GM08714 (cell line): ENCODE measurements around the gene NFKB1.
"Not testable (repeated sequence)": the region's sequence is repeated elsewhere in the genome, so short reads cannot be mapped to it uniquely, and the experiment has no call there.

ENCODE experiments used
- H3K4me3 ChIP-seq: fragments of 200-500 bp; sonication (Bioruptor generic); 2 replicates; pipeline ENCODE4 v1.5.1; 2014; ENCODE audit warnings: mild to moderate bottlenecking, low read length, inconsistent platforms
- ZNF274 ChIP-seq: IDR thresholded peaks from 2 replicates; pipeline ENCODE4 v1.6.1; 2012; ENCODE audit warnings: mild to moderate bottlenecking, low read depth, low read length

Gene NFKB1

DNA sequence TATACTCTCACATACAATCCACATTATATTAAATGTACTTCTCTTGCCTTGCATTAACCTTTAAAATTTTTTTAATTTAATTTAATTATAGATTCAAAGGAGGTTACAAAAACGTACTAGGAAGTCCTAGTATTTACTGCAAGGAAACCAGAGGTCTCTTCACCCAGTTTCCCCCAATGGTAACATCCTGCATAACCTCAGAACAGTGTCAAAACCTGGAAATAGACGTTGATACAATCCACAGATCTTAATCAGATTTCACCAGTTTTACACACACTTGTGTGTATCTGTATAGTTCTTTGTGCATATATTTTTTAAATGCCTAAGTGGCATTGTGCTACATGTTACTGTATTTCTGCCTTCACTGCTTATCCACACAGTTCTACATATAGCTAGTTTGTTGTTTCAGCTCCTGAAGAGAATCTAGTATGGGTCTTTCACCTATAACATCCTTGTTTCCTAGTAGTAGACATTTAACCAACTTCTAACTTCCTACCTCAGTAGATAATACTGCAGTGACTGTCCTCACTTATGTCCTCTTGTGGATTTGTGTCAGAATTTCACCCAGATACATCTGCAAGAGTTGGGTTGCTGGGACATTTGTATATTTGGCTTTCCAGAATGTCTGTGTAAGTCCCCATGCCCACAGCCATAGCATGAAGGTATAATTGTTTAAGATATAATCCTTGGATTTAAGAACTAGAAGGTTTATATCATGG is 103.2 kb downstream of the NFKB1 start:
- TF ChIP-seq ZNF274, result no peak
- H3K4me3 ChIP-seq, result no peak overlapping the region

DNA sequence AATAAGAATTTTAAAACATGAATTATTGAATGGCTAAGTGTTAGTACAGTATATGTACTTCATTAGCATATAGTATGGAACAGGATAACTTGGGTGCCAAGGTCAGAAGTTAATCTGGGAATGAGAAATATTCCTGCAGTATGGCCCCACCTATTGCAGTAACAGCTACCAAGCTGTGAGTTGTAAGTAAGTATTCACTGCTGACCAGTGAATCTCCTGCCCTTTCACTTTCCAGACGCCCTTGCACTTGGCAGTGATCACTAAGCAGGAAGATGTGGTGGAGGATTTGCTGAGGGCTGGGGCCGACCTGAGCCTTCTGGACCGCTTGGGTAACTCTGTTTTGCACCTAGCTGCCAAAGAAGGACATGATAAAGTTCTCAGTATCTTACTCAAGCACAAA is 105.1 kb downstream of the NFKB1 start:
- H3K4me3 ChIP-seq, result no peak overlapping the region
- no peak for TF ChIP-seq ZNF274

DNA sequence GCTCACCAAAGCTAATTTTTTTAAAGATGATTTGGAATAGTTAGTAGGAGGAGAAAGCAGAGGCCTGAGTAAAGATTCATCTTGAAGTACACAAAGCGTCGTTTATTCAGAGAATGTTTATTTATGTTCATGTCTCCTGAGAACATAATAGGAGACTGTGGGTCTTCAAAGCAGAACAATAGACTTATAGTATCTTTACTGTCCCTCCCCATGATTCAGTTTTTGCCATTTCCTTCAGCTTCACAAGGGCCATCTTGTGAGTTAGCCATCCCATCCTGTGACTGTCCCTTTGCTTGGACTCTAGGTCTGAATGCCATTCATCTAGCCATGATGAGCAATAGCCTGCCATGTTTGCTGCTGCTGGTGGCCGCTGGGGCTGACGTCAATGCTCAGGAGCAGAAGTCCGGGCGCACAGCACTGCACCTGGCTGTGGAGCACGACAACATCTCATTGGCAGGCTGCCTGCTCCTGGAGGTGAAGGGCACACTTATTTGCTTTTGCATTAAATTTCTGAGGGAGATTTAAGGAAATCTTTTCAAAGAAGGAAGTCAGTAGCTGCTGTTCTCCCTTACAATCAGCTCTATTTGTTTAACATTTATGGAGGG is 105.8 kb downstream of the NFKB1 start:
- TF ChIP-seq ZNF274, result no peak
- H3K4me3 ChIP-seq, result no peak overlapping the region

DNA sequence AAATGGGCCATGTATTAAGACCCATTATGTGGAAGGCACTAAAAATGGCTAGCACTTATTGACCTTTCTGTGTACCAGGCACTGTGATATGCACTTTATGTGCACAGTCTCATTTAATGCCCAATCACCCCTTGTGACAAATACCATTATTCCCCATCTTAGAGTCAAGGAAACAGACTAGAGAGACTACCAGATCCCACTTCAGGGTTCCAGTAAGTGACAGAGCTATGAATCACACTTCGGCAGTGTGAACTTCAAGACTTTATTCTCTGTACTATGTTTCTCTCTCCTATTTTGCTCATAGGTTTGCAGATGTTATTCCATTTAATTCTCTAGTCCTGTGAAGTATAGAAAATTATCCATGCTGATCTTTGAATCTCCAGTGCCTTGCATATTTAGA is 107.0 kb downstream of the NFKB1 start:
- no peak overlapping the region for H3K4me3 ChIP-seq
- no peak for TF ChIP-seq ZNF274

DNA sequence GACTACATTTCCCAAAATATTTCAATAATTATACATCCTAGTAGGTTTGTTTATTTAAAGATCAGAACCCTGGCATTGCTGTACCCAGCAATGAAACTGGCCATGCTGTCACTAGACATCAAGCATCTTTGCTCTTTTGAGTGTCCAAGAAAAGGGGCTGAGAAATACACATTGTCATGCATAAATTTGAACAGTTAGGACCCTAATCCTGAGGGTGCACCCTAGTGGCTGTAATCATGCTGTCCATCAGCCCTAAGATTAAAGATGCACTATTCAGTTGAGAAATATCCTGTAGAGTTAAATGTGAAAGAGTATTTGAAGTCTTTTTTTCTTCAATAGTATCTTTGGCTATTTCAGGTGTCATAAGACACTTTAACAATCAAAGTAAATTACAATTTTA is 108.8 kb downstream of the NFKB1 start:
- no peak for TF ChIP-seq ZNF274
- H3K4me3 ChIP-seq, result no peak overlapping the region

DNA sequence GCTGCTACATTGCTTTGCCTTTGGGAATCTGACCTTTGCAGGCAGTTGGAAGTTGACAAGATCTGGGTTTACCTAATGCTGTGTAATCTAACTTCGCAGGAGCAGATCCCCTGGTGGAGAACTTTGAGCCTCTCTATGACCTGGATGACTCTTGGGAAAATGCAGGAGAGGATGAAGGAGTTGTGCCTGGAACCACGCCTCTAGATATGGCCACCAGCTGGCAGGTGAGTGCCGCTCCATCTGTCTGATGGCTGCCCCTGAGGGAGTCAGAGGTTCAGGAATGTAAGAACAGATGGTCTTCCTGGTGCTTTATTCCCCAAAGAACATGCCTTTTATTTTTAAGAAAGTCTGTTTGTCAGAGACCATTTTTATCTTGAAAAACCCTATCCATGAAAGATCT is 109.3 kb downstream of the NFKB1 start:
- no peak for TF ChIP-seq ZNF274
- H3K4me3 ChIP-seq, result no peak overlapping the region

DNA sequence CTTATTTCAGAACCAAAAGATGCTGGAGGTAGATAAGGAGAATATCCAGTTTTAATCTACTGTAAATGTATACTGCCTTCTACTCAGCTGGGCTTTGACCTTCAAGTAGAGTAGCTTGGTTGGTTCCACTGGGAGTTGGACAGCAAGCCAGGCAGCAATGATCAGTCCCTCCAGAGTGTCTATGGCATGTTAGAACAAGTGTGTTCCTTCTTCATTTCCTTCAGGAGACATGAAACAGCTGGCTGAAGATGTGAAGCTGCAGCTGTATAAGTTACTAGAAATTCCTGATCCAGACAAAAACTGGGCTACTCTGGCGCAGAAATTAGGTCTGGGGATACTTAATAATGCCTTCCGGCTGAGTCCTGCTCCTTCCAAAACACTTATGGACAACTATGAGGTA is 111.1 kb downstream of the NFKB1 start:
- TF ChIP-seq ZNF274, result no peak
- H3K4me3 ChIP-seq, result no peak overlapping the region

DNA sequence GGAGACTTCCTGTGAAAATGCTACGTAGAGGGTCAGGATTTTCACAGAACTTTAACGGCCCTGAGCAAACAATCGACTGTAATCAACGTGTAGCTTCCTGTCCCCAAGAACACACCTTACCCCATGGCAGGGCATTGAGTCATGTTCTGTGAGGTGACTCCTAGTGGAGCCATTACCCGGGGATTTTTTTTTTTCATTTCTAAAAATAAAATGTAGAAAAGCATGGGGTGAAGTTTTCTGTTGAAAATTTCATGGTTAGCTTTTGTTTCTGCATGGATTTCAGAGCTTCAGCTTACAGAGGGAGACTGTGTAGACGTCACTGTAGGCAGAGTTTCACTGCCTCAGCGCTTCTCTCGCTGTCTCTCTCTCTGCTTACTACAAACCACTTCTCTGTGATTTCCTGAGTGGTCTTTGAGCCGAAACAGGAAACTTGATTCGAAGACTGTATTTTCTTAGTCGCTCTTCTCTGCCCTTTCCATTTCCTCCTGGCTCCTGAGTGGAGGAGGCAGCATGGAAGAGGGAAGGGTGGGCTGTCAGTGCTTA is 111.7 kb downstream of the NFKB1 start:
- H3K4me3 ChIP-seq, result no peak overlapping the region
- TF ChIP-seq ZNF274, result no peak

DNA sequence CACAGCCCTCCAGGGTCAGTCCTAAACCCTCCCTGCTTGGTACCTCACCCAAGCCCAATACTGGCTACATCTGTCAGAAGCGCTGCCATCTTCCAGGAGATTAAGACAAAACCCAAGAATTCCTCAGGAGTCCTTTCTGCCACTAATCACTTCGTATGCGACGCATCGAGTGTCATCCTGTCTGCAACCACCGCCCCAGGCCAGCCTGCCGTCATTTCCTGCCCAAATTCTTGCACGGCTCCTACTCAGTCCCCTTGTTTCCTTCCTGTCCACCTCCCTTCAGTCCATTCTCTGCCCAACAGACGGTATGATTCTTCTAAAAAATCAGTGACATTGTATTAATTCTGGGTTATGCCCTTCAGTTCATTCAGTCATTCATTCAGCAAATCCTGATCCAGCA is 113.6 kb downstream of the NFKB1 start:
- TF ChIP-seq ZNF274, result no peak
- H3K4me3 ChIP-seq, result no peak overlapping the region

DNA sequence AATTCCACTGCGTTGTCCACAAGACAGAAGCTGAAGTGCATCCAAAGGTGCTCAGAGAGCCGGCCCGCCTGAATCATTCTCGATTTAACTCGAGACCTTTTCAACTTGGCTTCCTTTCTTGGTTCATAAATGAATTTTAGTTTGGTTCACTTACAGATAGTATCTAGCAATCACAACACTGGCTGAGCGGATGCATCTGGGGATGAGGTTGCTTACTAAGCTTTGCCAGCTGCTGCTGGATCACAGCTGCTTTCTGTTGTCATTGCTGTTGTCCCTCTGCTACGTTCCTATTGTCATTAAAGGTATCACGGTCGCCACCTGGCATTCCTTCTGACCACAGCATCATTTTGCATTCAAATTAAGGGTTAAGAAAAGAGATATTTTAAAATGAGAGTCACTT is 115.5 kb downstream of the NFKB1 start:
- no peak overlapping the region for H3K4me3 ChIP-seq
- no peak for TF ChIP-seq ZNF274

DNA sequence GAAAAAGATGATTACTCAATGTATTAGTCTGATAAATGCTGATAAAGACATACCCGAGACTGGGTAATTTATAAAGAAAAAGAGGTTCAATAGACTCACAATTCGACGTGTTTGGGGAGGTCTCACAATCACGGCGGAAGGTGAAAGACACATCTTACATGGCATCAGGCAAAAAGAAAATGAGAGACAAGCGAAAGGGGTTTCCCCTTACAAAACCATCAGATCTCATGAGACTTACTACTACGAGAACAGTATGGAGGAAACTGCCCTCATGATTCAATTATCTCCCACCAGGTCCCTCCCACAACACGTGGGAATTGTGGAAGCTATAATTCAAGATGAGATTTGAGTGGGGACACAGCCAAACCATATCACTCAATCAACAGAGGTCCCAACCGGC is 117.9 kb downstream of the NFKB1 start:
- not testable (repeated sequence) for H3K4me3 ChIP-seq

DNA sequence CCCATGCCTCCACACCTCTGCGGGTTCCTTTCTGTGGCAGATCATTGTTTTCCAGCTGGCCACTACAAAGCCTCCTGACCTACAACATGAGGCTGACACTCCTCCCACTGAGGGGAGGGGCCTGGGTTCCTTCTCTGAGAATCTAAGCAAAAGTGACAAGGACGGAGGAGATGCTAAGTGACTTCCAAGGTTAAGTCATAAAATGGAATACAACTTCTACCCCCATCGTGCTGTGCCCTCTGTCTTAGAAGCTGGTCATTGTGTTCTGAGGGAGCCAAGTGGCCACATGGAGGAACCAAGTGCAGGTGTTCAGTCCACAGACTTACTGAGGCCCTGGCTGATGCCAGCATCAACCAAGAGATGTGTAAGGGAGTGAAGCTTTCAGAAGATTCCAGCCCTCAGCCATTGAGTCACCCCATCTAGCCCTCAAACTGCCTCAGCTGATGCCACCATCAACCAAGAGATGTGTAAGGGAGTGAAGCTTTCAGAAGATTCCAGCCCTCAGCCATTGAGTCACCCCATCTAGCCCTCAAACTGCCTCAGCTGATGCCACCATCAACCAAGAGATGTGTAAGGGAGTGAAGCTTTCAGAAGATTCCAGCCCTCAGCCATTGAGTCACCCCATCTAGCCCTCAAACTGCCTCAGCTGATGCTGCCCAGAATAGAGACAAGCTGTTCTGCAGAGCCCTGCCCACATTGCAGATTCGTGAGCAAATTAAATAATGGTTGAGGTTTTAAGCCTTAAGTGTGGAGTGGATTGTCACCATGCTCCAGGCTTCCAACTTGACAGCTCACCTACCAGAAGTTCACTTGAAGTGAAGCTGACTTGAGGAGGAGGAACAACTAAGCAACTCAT is 118.8 kb downstream of the NFKB1 start:
- not testable (repeated sequence) for H3K4me3 ChIP-seq

DNA sequence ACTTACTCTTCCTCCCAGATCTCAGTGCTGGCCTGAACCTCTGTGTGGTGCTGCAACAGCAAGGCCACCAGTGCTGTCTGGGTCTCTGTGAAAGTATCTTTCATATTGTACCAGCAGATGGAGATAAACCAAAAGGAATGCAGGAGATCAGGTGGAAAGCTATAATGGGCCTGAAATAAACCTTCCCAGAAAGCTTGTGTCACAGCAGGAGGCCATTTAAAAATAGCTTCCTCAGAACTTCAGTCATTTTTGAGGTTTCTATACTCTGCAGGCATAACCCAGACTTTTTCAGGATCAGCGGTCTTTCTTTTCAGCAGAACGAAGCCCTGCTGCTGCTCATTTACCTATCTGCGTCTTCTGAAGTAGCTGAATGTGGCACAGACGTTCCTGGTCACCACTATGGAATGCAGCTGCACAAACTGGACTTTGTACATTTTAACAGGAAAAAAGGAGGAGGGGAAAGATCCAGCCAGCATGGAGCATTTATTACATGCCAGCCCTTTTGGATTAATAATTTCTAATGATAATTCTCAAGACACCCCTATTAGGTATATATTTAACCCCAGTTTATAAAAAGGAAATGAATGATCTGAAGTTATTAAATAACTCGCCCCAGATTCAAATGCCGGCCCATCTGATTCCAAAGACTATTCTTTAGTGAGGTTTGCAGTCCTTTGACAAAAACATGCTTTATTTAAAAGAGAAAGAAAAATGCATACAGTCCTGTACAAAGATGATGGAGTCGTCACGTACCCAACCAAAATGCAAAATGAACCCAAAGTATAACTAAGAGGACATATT is 119.7 kb downstream of the NFKB1 start:
- TF ChIP-seq ZNF274, result no peak
- H3K4me3 ChIP-seq, result no peak overlapping the region

DNA sequence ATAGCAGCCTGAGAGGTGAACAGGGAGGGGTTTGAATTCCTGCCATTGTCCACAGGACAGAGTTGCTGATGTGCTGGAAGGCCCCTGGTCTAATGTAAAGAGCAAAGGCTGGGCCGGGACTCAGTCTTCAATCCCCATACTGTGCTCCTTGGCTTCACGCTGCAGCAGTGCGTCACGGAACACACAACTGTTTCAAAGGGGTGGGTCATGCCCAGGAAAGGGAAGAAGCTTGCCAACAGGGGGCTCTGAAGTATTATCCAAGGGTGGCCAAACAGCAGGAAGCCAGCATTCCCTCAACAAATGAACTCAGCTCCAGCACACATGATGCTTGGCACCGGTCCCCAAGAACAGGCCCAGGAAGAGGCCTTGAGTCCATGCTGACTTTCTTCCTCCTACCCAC is 122.5 kb downstream of the NFKB1 start:
- no peak for TF ChIP-seq ZNF274
- H3K4me3 ChIP-seq, result no peak overlapping the region

DNA sequence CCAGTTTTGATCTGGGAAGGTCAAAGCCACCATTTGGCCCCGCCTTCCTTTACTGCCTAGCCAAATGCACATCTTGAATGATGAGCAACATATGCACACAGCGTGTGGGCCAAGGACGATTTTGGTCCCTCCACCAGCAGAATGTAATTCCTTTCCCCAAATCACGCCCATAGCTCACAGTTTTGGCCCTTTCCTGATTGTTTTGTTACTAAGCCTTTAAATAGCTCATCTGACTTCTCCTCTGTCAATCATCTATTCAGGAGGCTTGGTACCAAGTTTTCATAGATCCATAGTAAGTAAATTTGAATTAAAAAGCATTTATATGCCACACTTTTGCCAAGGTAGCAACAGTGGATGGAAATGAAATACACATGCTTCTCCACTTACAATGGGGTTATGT is 123.3 kb downstream of the NFKB1 start:
- no peak overlapping the region for H3K4me3 ChIP-seq
- TF ChIP-seq ZNF274, result no peak
